SU-DHL-6 (cell line): Measurements from ENCODE around the gene GDAP1L1.

ENCODE experiments used
- H2AFZ ChIP-seq: fragments of 200-600 bp; sonication (generic); 2 replicates; pipeline ENCODE4 v1.6.1; 2014; ENCODE audit warnings: low read depth, mild to moderate bottlenecking, moderate library complexity, mixed read lengths, antibody characterized with exemption, low read length; ENCODE audit not compliant: severe bottlenecking
- H3F3A ChIP-seq: fragments of 200-600 bp; shearing (Covaris generic); 2 replicates; pipeline ENCODE4 v1.6.0; 2016; ENCODE audit warnings: antibody characterized with exemption, mild to moderate bottlenecking; ENCODE audit not compliant: insufficient read depth
- H3K27ac ChIP-seq: fragments of 200-600 bp; sonication (generic); 2 replicates; pipeline ENCODE4 v1.5.1; 2016; ENCODE audit warnings: low read depth, mild to moderate bottlenecking, low read length, moderate library complexity, mixed read lengths
- H3K27me3 ChIP-seq: fragments of 200-600 bp; sonication (generic), shearing (Covaris generic); 2 replicates; pipeline ENCODE4 v1.6.0; 2014; ENCODE audit warnings: mild to moderate bottlenecking, low read length
- H3K36me3 ChIP-seq: fragments of 200-600 bp; sonication (generic); 2 replicates; pipeline ENCODE4 v1.6.1; 2014; ENCODE audit warnings: mild to moderate bottlenecking, low read length, mixed read lengths
- H3K4me2 ChIP-seq: fragments of 300-600, 200-600 bp; shearing (Covaris generic), sonication (generic); 2 replicates; pipeline ENCODE4 v1.6.0; 2014; ENCODE audit warnings: low read length, low read depth, mild to moderate bottlenecking; ENCODE audit not compliant: poor library complexity, severe bottlenecking
- H3K4me3 ChIP-seq: fragments of 200-600 bp; sonication (generic); 2 replicates; pipeline ENCODE4 v1.5.1; 2014; ENCODE audit warnings: antibody characterized with exemption, low read length, mild to moderate bottlenecking, mixed read lengths; ENCODE audit not compliant: insufficient read depth, poor library complexity, severe bottlenecking
- H3K79me2 ChIP-seq: fragments of 200-600 bp; sonication (generic); 2 replicates; pipeline ENCODE4 v1.6.1; 2014; ENCODE audit warnings: mild to moderate bottlenecking, low read length, moderate library complexity; ENCODE audit not compliant: insufficient read depth
- H3K9ac ChIP-seq: fragments of 200-600 bp; sonication (generic); 2 replicates; pipeline ENCODE4 v1.7.0; 2014; ENCODE audit warnings: mild to moderate bottlenecking, low read length
- H3K9me2 ChIP-seq: fragments of 200-600 bp; sonication (generic); replicated peaks from 2 replicates; pipeline ENCODE4 v1.6.1; 2014; ENCODE audit warnings: low read length; ENCODE audit not compliant: insufficient read depth
- H3K9me3 ChIP-seq: fragments of 200-600 bp; sonication (generic); 2 replicates; pipeline ENCODE4 v1.6.1; 2014; ENCODE audit warnings: low read length, mixed read lengths; ENCODE audit not compliant: insufficient read depth
- H4K20me1 ChIP-seq: fragments of 200-600 bp; sonication (generic); 2 replicates; pipeline ENCODE4 v1.6.1; 2014; ENCODE audit warnings: low read depth, mild to moderate bottlenecking, antibody characterized with exemption, low read length, moderate library complexity, mixed read lengths
- CTCF ChIP-seq: fragments of 200-600 bp; sonication (generic); IDR thresholded peaks from one replicate; pipeline ENCODE4 v1.5.1; 2017; ENCODE audit warnings: antibody characterized with exemption, mild to moderate bottlenecking, low read length, moderate library complexity; ENCODE audit not compliant: insufficient read depth, poor library complexity, severe bottlenecking
- EZH2phosphoT487 ChIP-seq: fragments of 200-600 bp; sonication (generic), shearing (Covaris generic); conservative IDR thresholded peaks from 2 replicates; pipeline ENCODE4 v1.6.1; 2018; ENCODE audit warnings: mild to moderate bottlenecking, antibody characterized with exemption, low read length, moderate library complexity, mixed read lengths

Gene GDAP1L1

GRCh38 chr20:44224637-44225036 is 22.5 kb upstream of the GDAP1L1 start:
- Histone ChIP-seq H3K4me2 (no peak overlapping the region), H3K27ac (no peak overlapping the region), H3K9me2 (no peaks in the 10 kb centered on the region), H3K9me3 (no peaks in the 10 kb centered on the region), H4K20me1 (no peaks in the 10 kb centered on the region), H3K36me3 (no peaks in the 10 kb centered on the region), H3K27me3 (no peaks in the 10 kb centered on the region), H3F3A (no peaks in the 10 kb centered on the region), H3K4me3 (no peak overlapping the region), H3K9ac (no peak overlapping the region), H3K79me2 (no peaks in the 10 kb centered on the region), H2AFZ (no peak overlapping the region)
- TF ChIP-seq EZH2phosphoT487 (no peak), CTCF (no peak)

- no peaks in the 10 kb centered on the region for H3K79me2 ChIP-seq
- no peaks in the 10 kb centered on the region for H3K9me3 ChIP-seq
- H3K27me3 ChIP-seq: no peaks in the 10 kb centered on the region
- H3K4me2 ChIP-seq: no peak overlapping the region
- TF ChIP-seq EZH2phosphoT487 (no peak), CTCF (no peak)
- H3F3A ChIP-seq: no peaks in the 10 kb centered on the region
- no peaks in the 10 kb centered on the region for H3K36me3 ChIP-seq
- H3K4me3 ChIP-seq: no peak overlapping the region
- H4K20me1 ChIP-seq: no peaks in the 10 kb centered on the region
- H3K9me2 ChIP-seq: no peaks in the 10 kb centered on the region
- no peak overlapping the region for H3K27ac ChIP-seq
- no peak overlapping the region for H3K9ac ChIP-seq
- no peak overlapping the region for H2AFZ ChIP-seq
Observed at GRCh38 chr20:44228465-44229258, 18.4 kb upstream of the GDAP1L1 start.

GRCh38 chr20:44231193-44231592 is 15.9 kb upstream of the GDAP1L1 start:
- H2AFZ ChIP-seq: no peak overlapping the region
- H3F3A ChIP-seq: no peaks in the 10 kb centered on the region
- no peaks in the 10 kb centered on the region for H3K36me3 ChIP-seq
- H3K79me2 ChIP-seq: no peaks in the 10 kb centered on the region
- no peak for TF ChIP-seq EZH2phosphoT487
- TF ChIP-seq CTCF: no peak
- no peak overlapping the region for H3K9ac ChIP-seq
- no peaks in the 10 kb centered on the region for H3K9me3 ChIP-seq
- H3K9me2 ChIP-seq: no peaks in the 10 kb centered on the region
- H3K27me3 ChIP-seq: no peaks in the 10 kb centered on the region
- H3K4me3 ChIP-seq: no peak overlapping the region
- H4K20me1 ChIP-seq: no peaks in the 10 kb centered on the region
- no peak overlapping the region for H3K27ac ChIP-seq
- H3K4me2 ChIP-seq: no peak overlapping the region
